GM19452 (cell line): Measurements from ENCODE around the gene MACROD2.

Source experiments
- ATAC-seq: cut with Tn5 transposase; IDR thresholded peaks from one replicate; pipeline ENCODE4 v1.9.1; 2021; ENCODE audit not compliant: unreplicated experiment

The MACROD2 gene

GRCh38 chr20:14698125-14698524 is 702.8 kb downstream of the MACROD2 start:
- ATAC-seq, result no peak

- ATAC-seq, result no peak
Observed at GRCh38 chr20:14698605-14699373, 703.5 kb downstream of the MACROD2 start.

- peak; percentile 59 for ATAC-seq
Observed at GRCh38 chr20:14700639-14700960, 705.3 kb downstream of the MACROD2 start.

- ATAC-seq, result no peak
Observed at GRCh38 chr20:14701326-14701725, 706.0 kb downstream of the MACROD2 start.

GRCh38 chr20:14706555-14706954 is 711.2 kb downstream of the MACROD2 start:
- no peak for ATAC-seq

- no peak for ATAC-seq
Observed at GRCh38 chr20:14707026-14707680, 711.8 kb downstream of the MACROD2 start.

GRCh38 chr20:14707865-14708596 is 712.7 kb downstream of the MACROD2 start:
- ATAC-seq, result no peak

GRCh38 chr20:14709439-14709838 is 714.1 kb downstream of the MACROD2 start:
- ATAC-seq, result no peak

- no peak for ATAC-seq
Observed at GRCh38 chr20:14710951-14711350, 715.6 kb downstream of the MACROD2 start.

- no peak for ATAC-seq
Observed at GRCh38 chr20:14711652-14712051, 716.3 kb downstream of the MACROD2 start.

GRCh38 chr20:14712302-14712739 is 717.0 kb downstream of the MACROD2 start:
- no peak for ATAC-seq

GRCh38 chr20:14715400-14715799 is 720.1 kb downstream of the MACROD2 start:
- no peak for ATAC-seq

- ATAC-seq, result no peak
Observed at GRCh38 chr20:14716351-14716801, 721.1 kb downstream of the MACROD2 start.

- peak; percentile 87 for ATAC-seq
Observed at GRCh38 chr20:14717134-14717999, 722.1 kb downstream of the MACROD2 start.

GRCh38 chr20:14720251-14720650 is 724.9 kb downstream of the MACROD2 start:
- ATAC-seq, result no peak

- ATAC-seq, result no peak
Observed at GRCh38 chr20:14721926-14722452, 726.7 kb downstream of the MACROD2 start.

GRCh38 chr20:14723614-14724013 is 728.3 kb downstream of the MACROD2 start:
- ATAC-seq, result no peak

- no peak for ATAC-seq
Observed at GRCh38 chr20:14724036-14724435, 728.7 kb downstream of the MACROD2 start.

GRCh38 chr20:14724468-14724867 is 729.2 kb downstream of the MACROD2 start:
- no peak for ATAC-seq

GRCh38 chr20:14726591-14726990 is 731.3 kb downstream of the MACROD2 start:
- no peak for ATAC-seq
